Measurements from ENCODE around the gene LLPH. TPM values are rescaled to one million over a fixed set of nuclear protein-coding genes. Genes with fewer than 3 reads are reported as not detected.

Gene LLPH
- total and polyA plus RNA-seq, 7 donors = 13.4 to 57.1 (median 24.1) TPM

DNA sequence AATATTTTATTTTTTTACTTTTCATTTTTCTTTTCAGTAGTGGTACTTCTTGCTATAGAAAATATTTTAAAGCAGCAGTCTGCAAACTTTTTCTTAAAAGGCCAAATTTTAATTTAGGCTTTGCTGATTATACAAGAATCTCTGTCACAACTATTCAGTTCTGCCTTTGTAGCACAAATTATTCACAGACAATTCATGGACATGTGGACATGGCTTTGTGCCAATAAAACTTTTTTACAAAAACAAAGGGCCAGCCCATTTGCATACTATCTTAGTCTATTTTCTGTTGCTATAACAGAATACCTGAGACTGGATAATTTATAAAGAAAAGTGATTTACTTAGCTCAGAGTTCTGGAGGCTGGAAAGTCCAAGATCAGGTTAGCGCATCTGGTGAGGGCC lies 17.1 kb downstream of the LLPH start:
- intact Hi-C loops (cut with DNase I) = no loop called here
- Histone ChIP-seq H3K27me3 (ENCODE audit: insufficient read depth in 3 of 3, low read length in 2 of 3) (no peaks in the 10 kb centered on the region), H3K4me3 (no peak overlapping the region), H3K36me3 (ENCODE audit: insufficient read depth in 1 of 2, low read depth in 1 of 2) (no peaks in the 10 kb centered on the region), H3K4me1 (no peaks in the 10 kb centered on the region), H3K27ac (no peak overlapping the region), H3K9me3 (no peaks in the 10 kb centered on the region)
- WGBS, 3 donors = 97 to 100% (median 98%) methylated on average over 1 of the region's 1 CpG
- TF ChIP-seq, protein P1, sequence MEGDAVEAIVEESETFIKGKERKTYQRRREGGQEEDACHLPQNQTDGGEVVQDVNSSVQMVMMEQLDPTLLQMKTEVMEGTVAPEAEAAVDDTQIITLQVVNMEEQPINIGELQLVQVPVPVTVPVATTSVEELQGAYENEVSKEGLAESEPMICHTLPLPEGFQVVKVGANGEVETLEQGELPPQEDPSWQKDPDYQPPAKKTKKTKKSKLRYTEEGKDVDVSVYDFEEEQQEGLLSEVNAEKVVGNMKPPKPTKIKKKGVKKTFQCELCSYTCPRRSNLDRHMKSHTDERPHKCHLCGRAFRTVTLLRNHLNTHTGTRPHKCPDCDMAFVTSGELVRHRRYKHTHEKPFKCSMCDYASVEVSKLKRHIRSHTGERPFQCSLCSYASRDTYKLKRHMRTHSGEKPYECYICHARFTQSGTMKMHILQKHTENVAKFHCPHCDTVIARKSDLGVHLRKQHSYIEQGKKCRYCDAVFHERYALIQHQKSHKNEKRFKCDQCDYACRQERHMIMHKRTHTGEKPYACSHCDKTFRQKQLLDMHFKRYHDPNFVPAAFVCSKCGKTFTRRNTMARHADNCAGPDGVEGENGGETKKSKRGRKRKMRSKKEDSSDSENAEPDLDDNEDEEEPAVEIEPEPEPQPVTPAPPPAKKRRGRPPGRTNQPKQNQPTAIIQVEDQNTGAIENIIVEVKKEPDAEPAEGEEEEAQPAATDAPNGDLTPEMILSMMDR (IDR thresholded peaks at IDR 0.05) = no peak
- ATAC-seq = no peak
- DNase-seq = no peak

- DNase-seq = no peak
- H3K27me3 ChIP-seq (ENCODE audit: insufficient read depth in 3 of 3, low read length in 2 of 3) = no peaks in the 10 kb centered on the region
- TF ChIP-seq, protein P1 (IDR thresholded peaks at IDR 0.05) = no peak
- H3K9me3 ChIP-seq = no peaks in the 10 kb centered on the region
- no peaks in the 10 kb centered on the region for H3K4me1 ChIP-seq
- no peak overlapping the region for H3K27ac ChIP-seq
- intact Hi-C loops (cut with DNase I) = no loop called here
- no peak overlapping the region for H3K4me3 ChIP-seq
- no peak for ATAC-seq
- H3K36me3 ChIP-seq (ENCODE audit: insufficient read depth in 1 of 2, low read depth in 1 of 2) = no peaks in the 10 kb centered on the region
Observed at GRCh38 chr12:66111605-66112004, 18.9 kb downstream of the LLPH start.

DNA sequence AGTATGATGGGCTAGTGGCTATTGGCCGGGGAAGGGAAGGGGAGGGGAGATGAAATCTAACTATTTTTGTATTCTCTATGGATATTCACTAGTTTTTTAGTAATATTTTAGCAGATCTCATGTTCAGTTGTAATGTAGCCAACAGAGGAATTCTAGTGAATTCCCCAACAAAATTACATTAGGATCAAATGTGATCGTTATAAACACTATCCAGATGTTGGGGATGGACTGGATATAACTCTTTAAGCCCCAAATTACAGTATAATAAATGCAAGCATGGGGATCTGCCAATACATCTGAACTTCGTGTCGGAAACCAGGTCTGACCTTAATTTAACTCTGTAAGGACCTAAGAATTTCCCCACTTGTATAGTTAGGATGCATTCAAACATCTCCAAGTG lies 21.5 kb downstream of the LLPH start:
- no peaks in the 10 kb centered on the region for H3K36me3 ChIP-seq (ENCODE audit: insufficient read depth in 1 of 2, low read depth in 1 of 2)
- no peaks in the 10 kb centered on the region for H3K9me3 ChIP-seq
- intact Hi-C loops (cut with DNase I) = loop anchor here (5.0 kb wide), 1 partner anchor 1217 kb away; no protein-coding TSS in a partner anchor
- H3K4me3 ChIP-seq = no peak overlapping the region
- TF ChIP-seq, protein P1 (IDR thresholded peaks at IDR 0.05) = no peak
- H3K27me3 ChIP-seq (ENCODE audit: insufficient read depth in 3 of 3, low read length in 2 of 3) = no peaks in the 10 kb centered on the region
- 44 to 49% (median 46%) methylated on average over 4 of the region's 4 CpGs for WGBS, 3 donors
- DNase-seq (no peak), ATAC-seq (no peak)
- H3K27ac ChIP-seq = no peak overlapping the region
- no peaks in the 10 kb centered on the region for H3K4me1 ChIP-seq

DNA sequence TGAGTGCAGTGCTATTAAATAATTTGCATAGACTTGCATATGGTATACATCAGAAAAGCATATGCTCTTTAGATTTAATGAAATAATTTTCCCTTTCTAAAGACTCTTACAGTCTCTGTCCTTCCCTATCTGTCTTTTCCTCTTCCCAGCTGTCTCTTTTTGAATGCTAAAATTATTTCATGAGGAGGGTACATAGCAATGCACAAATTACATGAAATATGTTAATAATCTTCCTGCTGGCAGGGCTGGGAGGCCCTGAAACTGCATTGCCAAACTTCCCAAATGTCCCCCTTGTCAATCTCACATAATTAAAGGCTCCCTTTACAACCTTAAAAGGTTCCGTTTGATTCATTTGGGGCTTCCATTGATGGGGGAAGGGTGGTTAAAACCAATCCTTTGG lies 22.2 kb downstream of the LLPH start:
- DNase-seq (no peak), ATAC-seq (no peak)
- H3K9me3 ChIP-seq = no peaks in the 10 kb centered on the region
- TF ChIP-seq, protein P1 (IDR thresholded peaks at IDR 0.05) = no peak
- 76 to 87% (median 83%) methylated on average over 1 of the region's 1 CpG for WGBS, 3 donors
- intact Hi-C loops (cut with DNase I) = loop anchor here (5.0 kb wide), 1 partner anchor 1216 kb away; no protein-coding TSS in a partner anchor
- H3K36me3 ChIP-seq (ENCODE audit: insufficient read depth in 1 of 2, low read depth in 1 of 2) = no peaks in the 10 kb centered on the region
- no peaks in the 10 kb centered on the region for H3K4me1 ChIP-seq
- no peak overlapping the region for H3K27ac ChIP-seq
- no peaks in the 10 kb centered on the region for H3K27me3 ChIP-seq (ENCODE audit: insufficient read depth in 3 of 3, low read length in 2 of 3)
- H3K4me3 ChIP-seq = no peak overlapping the region

- intact Hi-C loops (cut with DNase I) = loop anchor here (5.0 kb wide), 1 partner anchor 1215 kb away; no protein-coding TSS in a partner anchor
Observed at GRCh38 chr12:66107451-66107915, 23.1 kb downstream of the LLPH start.

More at GRCh38 chr12:66107451-66107915, 23.1 kb downstream of the LLPH start:
- Histone ChIP-seq H3K27ac (no peak overlapping the region), H3K4me1 (no peaks in the 10 kb centered on the region), H3K27me3 (ENCODE audit: insufficient read depth in 3 of 3, low read length in 2 of 3) (no peaks in the 10 kb centered on the region), H3K4me3 (no peak overlapping the region), H3K9me3 (no peaks in the 10 kb centered on the region), H3K36me3 (ENCODE audit: insufficient read depth in 1 of 2, low read depth in 1 of 2) (no peaks in the 10 kb centered on the region)
- 17 to 29% (median 19%) methylated on average over 9 of the region's 9 CpGs for WGBS, 3 donors
- TF ChIP-seq, protein P1 (IDR thresholded peaks at IDR 0.05) = peak; percentile 82
- ATAC-seq (peak; percentile 74 to 90 (median 87)), DNase-seq (peak; percentile 27 to 55)

All from psoas muscle (tissue), 8 donors.